Rectal smooth muscle tissue (tissue), 1 donor: ENCODE results near the gene NPTN.

ENCODE experiments used
- H3K27ac ChIP-seq: one replicate; pipeline ENCODE4 v1.7.0; 2013; ENCODE audit warnings: low read depth, low read length, inconsistent platforms
- H3K27me3 ChIP-seq: one replicate; pipeline ENCODE4 v1.7.0; 2013; ENCODE audit warnings: low read length; ENCODE audit not compliant: control insufficient read depth, insufficient read depth
- H3K36me3 ChIP-seq: one replicate; pipeline ENCODE4 v1.7.0; 2013; ENCODE audit warnings: low read length; ENCODE audit not compliant: control insufficient read depth, insufficient read depth
- H3K4me1 ChIP-seq: one replicate; pipeline ENCODE4 v1.7.0; 2013; ENCODE audit warnings: low read length; ENCODE audit not compliant: control insufficient read depth, insufficient read depth
- H3K4me3 ChIP-seq: one replicate; pipeline ENCODE4 v1.7.0; 2013; ENCODE audit warnings: low read length
- H3K9ac ChIP-seq: one replicate; pipeline ENCODE4 v1.7.0; 2013; ENCODE audit warnings: low read length

The NPTN gene

GRCh38 chr15:73633111-73633990 is at the start of gene NPTN:
TSS of gene NPTN (minus strand) at chr15:73633389. CDS start at chr15:73633215, 174 bp downstream.
- peaks cover 29% of the 10 kb centered on the region for H3K4me1 ChIP-seq
- H3K27ac ChIP-seq, result peak within 1 kb of the TSS; percentile 95
- H3K4me3 ChIP-seq, result peak within 1 kb of the TSS; percentile 89
- H3K27me3 ChIP-seq, result no peaks in the 10 kb centered on the region
- H3K9ac ChIP-seq, result peak within 1 kb of the TSS; percentile 84
- H3K36me3 ChIP-seq, result no peaks in the 10 kb centered on the region

GRCh38 chr15:73682600-73683090 is 49.5 kb upstream of the NPTN start:
- Histone ChIP-seq H3K9ac (no peak overlapping the region), H3K27me3 (no peaks in the 10 kb centered on the region), H3K4me1 (peaks cover 8% of the 10 kb centered on the region), H3K27ac (no peak overlapping the region), H3K4me3 (no peak overlapping the region), H3K36me3 (no peaks in the 10 kb centered on the region)

GRCh38 chr15:73681856-73682599 is 48.8 kb upstream of the NPTN start:
- no peaks in the 10 kb centered on the region for H3K36me3 ChIP-seq
- no peak overlapping the region for H3K4me3 ChIP-seq
- H3K9ac ChIP-seq, result no peak overlapping the region
- H3K4me1 ChIP-seq, result peaks cover 8% of the 10 kb centered on the region
- H3K27me3 ChIP-seq, result no peaks in the 10 kb centered on the region
- no peak overlapping the region for H3K27ac ChIP-seq

- H3K27ac ChIP-seq, result no peak overlapping the region
- H3K4me3 ChIP-seq, result no peak overlapping the region
- H3K9ac ChIP-seq, result no peak overlapping the region
- H3K27me3 ChIP-seq, result no peaks in the 10 kb centered on the region
- H3K36me3 ChIP-seq, result no peaks in the 10 kb centered on the region
- H3K4me1 ChIP-seq, result peaks cover 6% of the 10 kb centered on the region
Measured at GRCh38 chr15:73681063-73681462, 47.9 kb upstream of the NPTN start.

- Histone ChIP-seq H3K36me3 (no peaks in the 10 kb centered on the region), H3K4me1 (peaks cover under 1% of the 10 kb centered on the region), H3K9ac (no peak overlapping the region), H3K4me3 (no peak overlapping the region), H3K27ac (no peak overlapping the region), H3K27me3 (no peaks in the 10 kb centered on the region)
Measured at GRCh38 chr15:73680549-73680948, 47.4 kb upstream of the NPTN start.

GRCh38 chr15:73679964-73680363 is 46.8 kb upstream of the NPTN start:
- Histone ChIP-seq H3K9ac (no peak overlapping the region), H3K27me3 (no peaks in the 10 kb centered on the region), H3K27ac (no peak overlapping the region), H3K4me3 (no peak overlapping the region), H3K4me1 (no peaks in the 10 kb centered on the region), H3K36me3 (no peaks in the 10 kb centered on the region)

- Histone ChIP-seq H3K4me1 (no peaks in the 10 kb centered on the region), H3K27ac (no peak overlapping the region), H3K4me3 (no peak overlapping the region), H3K27me3 (no peaks in the 10 kb centered on the region), H3K9ac (no peak overlapping the region), H3K36me3 (no peaks in the 10 kb centered on the region)
Measured at GRCh38 chr15:73679180-73679579, 46.0 kb upstream of the NPTN start.

- Histone ChIP-seq H3K4me1 (no peaks in the 10 kb centered on the region), H3K27me3 (peaks cover under 1% of the 10 kb centered on the region), H3K27ac (no peak overlapping the region), H3K9ac (no peak overlapping the region), H3K4me3 (no peak overlapping the region), H3K36me3 (no peaks in the 10 kb centered on the region)
Measured at GRCh38 chr15:73678498-73678897, 45.3 kb upstream of the NPTN start.

GRCh38 chr15:73677733-73678132 is 44.5 kb upstream of the NPTN start:
- Histone ChIP-seq H3K9ac (no peak overlapping the region), H3K27ac (no peak overlapping the region), H3K36me3 (no peaks in the 10 kb centered on the region), H3K27me3 (peaks cover 4% of the 10 kb centered on the region), H3K4me3 (no peak overlapping the region), H3K4me1 (no peaks in the 10 kb centered on the region)

- Histone ChIP-seq H3K4me1 (no peaks in the 10 kb centered on the region), H3K9ac (no peak overlapping the region), H3K4me3 (no peak overlapping the region), H3K27ac (no peak overlapping the region), H3K36me3 (no peaks in the 10 kb centered on the region), H3K27me3 (peaks cover 4% of the 10 kb centered on the region)
Measured at GRCh38 chr15:73677146-73677607, 44.0 kb upstream of the NPTN start.

- no peaks in the 10 kb centered on the region for H3K36me3 ChIP-seq
- H3K27me3 ChIP-seq, result peaks cover 7% of the 10 kb centered on the region
- H3K4me1 ChIP-seq, result no peaks in the 10 kb centered on the region
- H3K9ac ChIP-seq, result no peak overlapping the region
- H3K27ac ChIP-seq, result no peak overlapping the region
- no peak overlapping the region for H3K4me3 ChIP-seq
Measured at GRCh38 chr15:73674587-73674986, 41.4 kb upstream of the NPTN start.

GRCh38 chr15:73660455-73660854 is 27.3 kb upstream of the NPTN start:
- H3K4me3 ChIP-seq, result no peak overlapping the region
- H3K36me3 ChIP-seq, result no peaks in the 10 kb centered on the region
- H3K27ac ChIP-seq, result no peak overlapping the region
- H3K9ac ChIP-seq, result no peak overlapping the region
- no peaks in the 10 kb centered on the region for H3K27me3 ChIP-seq
- H3K4me1 ChIP-seq, result no peaks in the 10 kb centered on the region
